Heart left ventricle (tissue), 16 donors: ENCODE results near the gene GFRAL. TPM values are rescaled to one million over a fixed set of nuclear protein-coding genes. Genes with fewer than 3 reads are reported as not detected.
"Not testable (repeated sequence)": the region's sequence is repeated elsewhere in the genome, so short reads cannot be mapped to it uniquely, and the experiment has no call there.

Experiments
- ATAC-seq, 4 donors: fragments of 200-7000 bp; cut with Tn5 transposase; one replicate each; pipeline ENCODE4 v1.9.1; 2020 to 2022; ENCODE audit warnings: moderate library complexity in 4 of 4, mild to moderate bottlenecking in 3 of 4, moderate number of reproducible peaks in 1 of 4
- DNase-seq, 5 donors: peaks; one replicate each; pipeline ENCODE4 v3.0.0-alpha.2; 2020
- H3K27ac ChIP-seq, 12 donors: fragments of 200-600 bp; sonication (generic) in 4 of 12; one replicate each; pipeline versions ENCODE4 v1.5.0 to v1.8.0; 2016 to 2022; ENCODE audit warnings: mild to moderate bottlenecking in 2 of 12
- H3K27me3 ChIP-seq, 9 donors: fragments of 200-600 bp; sonication (generic) in 2 of 9; one replicate each; pipeline versions ENCODE4 v1.5.1 to v1.8.0; 2016 to 2022; ENCODE audit warnings: mild to moderate bottlenecking in 3 of 9
- H3K36me3 ChIP-seq, 9 donors: fragments of 200-600 bp; sonication (generic) in 2 of 9; one replicate each; pipeline versions ENCODE4 v1.5.0 to v1.8.0; 2018 to 2022; ENCODE audit warnings: mild to moderate bottlenecking in 2 of 9
- H3K4me1 ChIP-seq, 12 donors: fragments of 200-600 bp; sonication (generic) in 4 of 12; one replicate each; pipeline versions ENCODE4 v1.5.0 to v1.8.0; 2016 to 2022; ENCODE audit warnings: mild to moderate bottlenecking in 3 of 12
- H3K4me3 ChIP-seq, 12 donors: fragments of 200-600 bp; sonication (generic) in 4 of 12; one replicate each; pipeline versions ENCODE4 v1.5.0 to v1.8.0; 2017 to 2022; ENCODE audit warnings: mild to moderate bottlenecking in 9 of 12, moderate library complexity in 4 of 12
- H3K9me3 ChIP-seq, 12 donors: fragments of 200-600 bp; sonication (generic) in 4 of 12; one replicate each; pipeline versions ENCODE4 v1.5.0 to v1.8.0; 2016 to 2022; ENCODE audit warnings: mild to moderate bottlenecking in 1 of 12
- CTCF ChIP-seq, 12 donors: fragments of 200-600 bp; sonication (generic) in 4 of 12; IDR thresholded peaks; one replicate each; pipeline versions ENCODE4 v1.5.0 to v1.8.0; 2018 to 2022; ENCODE audit warnings: antibody characterized with exemption in 12 of 12, mild to moderate bottlenecking in 5 of 12
- POLR2A ChIP-seq, 2 donors: fragments of 450-650 bp; IDR thresholded peaks; one replicate each; pipeline ENCODE4 v1.6.1; 2017; ENCODE audit warnings: antibody characterized with exemption in 2 of 2, mild to moderate bottlenecking in 2 of 2, moderate library complexity in 2 of 2
- WGBS, 4 donors: extraction: QIAGEN DNeasy Blood & Tissue Kit in 2 of 4; methylation state at CpG; one replicate each; pipeline versions ENCODE4 v1.1.5 to v1.1.7; 2013 to 2018; 5-methylcytosine and 5-hydroxymethylcytosine counted together
- intact Hi-C, 10 donors: fragments of 100-400 bp; cut with DNase I; formaldehyde crosslinking; loops; one replicate each; pipeline versions ENCODE4 v1.11.1 to v1.14.2; 2022
- polyA plus RNA-seq, 2 donors: library from polyadenylated mRNA; stranded (reverse); fragments of 200-250 nt; gene quantifications; one replicate each; pipeline ENCODE4 v1.2.3, GENCODE V29; 2013
- total RNA-seq, 9 donors: library from RNA; depleted of rRNA in 2 of 9; stranded (reverse); fragments of >200 nt in 2 of 9; fragmentation: NEBNext Ultra II Directional in 3 of 9; extraction: Animal tissue kit (Norgen Biotek cat#: 25700) in 3 of 9; gene quantifications; one replicate each; pipeline versions ENCODE4 v1.1.0 to v1.2.4, GENCODE V29; 2016 to 2023
- donor health status: ischemic (EF 13 %, LVEDD 7.1; RV severe dilation, severe dysfunction).
- donor health status: healthy with polysubstance abuse.
- donor health status: DM: no; HTN: yes; CAD: no.
- donor health status: DM: no; HTN: no; CAD: no.
- donor health status: ischemic (EF 25% LVEDD 6.9; RV normal size, moderate dysfunction).
- donor health status: ischemic (EF 25% LVEDD 5.7; RV mildly dilated, moderate dysfunction).
- donor health status: healthy.
- donor health status: DM: yes; HTN: yes; CAD: no.
- donor health status: ischemic (EF 35%, LVEDD 5.7; RV mildly dilated, moderate dysfunction).
- donor health status: nonischemic (EF 11% LVEDD 7.7; RV severe dilation, severe dysfunction).
- donor health status: DM: yes; HTN: yes; CAD: no.
- donor health status: PGD.
- donor health status: ischemic (EF 29% LVEDD 5.4; RV normal size, mild dysfunction).
- donor health status: nonischemic (EF 23%, LVEDD 6.1; RV moderate dilation, normal function).

The GFRAL gene
- total and polyA plus RNA-seq, 11 donors = not detected

- no peak overlapping the region for H3K4me3 ChIP-seq
- no peaks in the 10 kb centered on the region for H3K36me3 ChIP-seq
- 66 to 82% (median 78%) methylated on average over 2 of the region's 2 CpGs for WGBS, 4 donors
- ATAC-seq (no peak), DNase-seq (no peak)
- no peaks in the 10 kb centered on the region for H3K9me3 ChIP-seq
- H3K4me1 ChIP-seq = no peaks in the 10 kb centered on the region
- no peak overlapping the region for H3K27ac ChIP-seq
- intact Hi-C loops = no loop called here
- no peak for TF ChIP-seq POLR2A (IDR thresholded peaks at IDR 0.05)
- H3K27me3 ChIP-seq = no peaks in the 10 kb centered on the region
These were observed 40.4 kb upstream of the GFRAL start for GRCh38 chr6:55286824-55287223.

GRCh38 chr6:55290736-55291135 lies 36.5 kb upstream of the GFRAL start:
- Histone ChIP-seq H3K36me3 (no peaks in the 10 kb centered on the region), H3K27ac (no peak overlapping the region), H3K4me1 (no peaks in the 10 kb centered on the region), H3K4me3 (no peak overlapping the region), H3K9me3 (no peaks in the 10 kb centered on the region), H3K27me3 (no peaks in the 10 kb centered on the region)
- ATAC-seq (no peak), DNase-seq (no peak)
- 77 to 91% (median 82%) methylated on average over 2 of the region's 2 CpGs for WGBS, 4 donors
- intact Hi-C loops = loop anchor here in 1 of 10 donors (10.0 kb wide), 1 partner anchor 144 kb away; no protein-coding TSS in a partner anchor
- TF ChIP-seq CTCF (IDR thresholded peaks at IDR 0.05) (no peak), POLR2A (IDR thresholded peaks at IDR 0.05) (no peak)

GRCh38 chr6:55293116-55293515 lies 34.2 kb upstream of the GFRAL start:
- Histone ChIP-seq H3K27me3 (no peaks in the 10 kb centered on the region), H3K9me3 (peaks cover 0 to 14% (median 0%) of the 10 kb centered on the region in 12 donors), H3K36me3 (no peaks in the 10 kb centered on the region), H3K4me3 (no peak overlapping the region), H3K4me1 (no peaks in the 10 kb centered on the region), H3K27ac (no peak overlapping the region)
- intact Hi-C loops = loop anchor here in 1 of 10 donors (10.0 kb wide), 1 partner anchor 142 kb away; no protein-coding TSS in a partner anchor
- 47 to 59% (median 56%) methylated on average over 2 of the region's 2 CpGs for WGBS, 4 donors
- no peak for DNase-seq
- no peak for ATAC-seq
- TF ChIP-seq CTCF (IDR thresholded peaks at IDR 0.05) (peak in 3 of 12 donors; percentile 9 to 34 (median 13)), POLR2A (IDR thresholded peaks at IDR 0.05) (no peak)

- WGBS, 4 donors = 87 to 92% (median 87%) methylated on average over 3 of the region's 3 CpGs
These were observed 30.1 kb upstream of the GFRAL start for GRCh38 chr6:55297214-55297613.

GRCh38 chr6:55299286-55299985 lies 27.8 kb upstream of the GFRAL start:
- Histone ChIP-seq H3K27me3 (no peaks in the 10 kb centered on the region), H3K4me1 (no peaks in the 10 kb centered on the region), H3K36me3 (no peaks in the 10 kb centered on the region), H3K9me3 (peaks cover 0 to 14% (median 0%) of the 10 kb centered on the region in 12 donors), H3K27ac (no peak overlapping the region), H3K4me3 (no peak overlapping the region)
- DNase-seq = no peak
- TF ChIP-seq POLR2A (IDR thresholded peaks at IDR 0.05) (no peak), CTCF (IDR thresholded peaks at IDR 0.05) (no peak)
- 80 to 86% (median 83%) methylated on average over 5 of the region's 5 CpGs for WGBS, 4 donors
- intact Hi-C loops = loop anchor here in 1 of 10 donors (10.0 kb wide), 1 partner anchor 135 kb away; no protein-coding TSS in a partner anchor
- ATAC-seq = no peak

More at GRCh38 chr6:55297214-55297613, 30.1 kb upstream of the GFRAL start:
- not testable (repeated sequence) for ATAC-seq, H3K36me3 ChIP-seq, H3K27ac ChIP-seq, H3K27me3 ChIP-seq, H3K4me3 ChIP-seq, H3K4me1 ChIP-seq, DNase-seq
- peaks cover 0 to 14% (median 0%) of the 10 kb centered on the region in 12 donors for H3K9me3 ChIP-seq
- intact Hi-C loops = loop anchor here in 1 of 10 donors (10.0 kb wide), 1 partner anchor 138 kb away; no protein-coding TSS in a partner anchor
